Right ventricle myocardium superior (tissue), 1 donor: ENCODE measurements around the gene RIPPLY3. TPM values are rescaled to one million over a fixed set of nuclear protein-coding genes. Genes with fewer than 3 reads are reported as not detected.
"Not testable (repeated sequence)": the region's sequence is repeated elsewhere in the genome, so short reads cannot be mapped to it uniquely, and the experiment has no call there.

Experiments used
- ATAC-seq: fragments of 200-7000 bp; cut with Tn5 transposase; one replicate; pipeline ENCODE4 v1.9.1; 2020; ENCODE audit warnings: mild to moderate bottlenecking; ENCODE audit not compliant: poor library complexity
- DNase-seq: peaks from one replicate; pipeline ENCODE4 v3.0.0-alpha.2; 2020
- intact Hi-C: fragments of 100-400 bp; cut with DNase I; formaldehyde crosslinking; loops from one replicate; pipeline ENCODE4 v1.11.2; 2022
- total RNA-seq: library from RNA; stranded (reverse); fragmentation: NEBNext Ultra II Directional; extraction: Animal tissue kit (Norgen Biotek cat#: 25700); gene quantifications from one replicate; pipeline ENCODE4 v1.2.1, GENCODE V29; 2021
- donor health status: DM: no; HTN: yes; CAD: no; lungs with severe emphysema.

Gene RIPPLY3
- total RNA-seq, 1 donor from 2014 or later: not detected

DNA sequence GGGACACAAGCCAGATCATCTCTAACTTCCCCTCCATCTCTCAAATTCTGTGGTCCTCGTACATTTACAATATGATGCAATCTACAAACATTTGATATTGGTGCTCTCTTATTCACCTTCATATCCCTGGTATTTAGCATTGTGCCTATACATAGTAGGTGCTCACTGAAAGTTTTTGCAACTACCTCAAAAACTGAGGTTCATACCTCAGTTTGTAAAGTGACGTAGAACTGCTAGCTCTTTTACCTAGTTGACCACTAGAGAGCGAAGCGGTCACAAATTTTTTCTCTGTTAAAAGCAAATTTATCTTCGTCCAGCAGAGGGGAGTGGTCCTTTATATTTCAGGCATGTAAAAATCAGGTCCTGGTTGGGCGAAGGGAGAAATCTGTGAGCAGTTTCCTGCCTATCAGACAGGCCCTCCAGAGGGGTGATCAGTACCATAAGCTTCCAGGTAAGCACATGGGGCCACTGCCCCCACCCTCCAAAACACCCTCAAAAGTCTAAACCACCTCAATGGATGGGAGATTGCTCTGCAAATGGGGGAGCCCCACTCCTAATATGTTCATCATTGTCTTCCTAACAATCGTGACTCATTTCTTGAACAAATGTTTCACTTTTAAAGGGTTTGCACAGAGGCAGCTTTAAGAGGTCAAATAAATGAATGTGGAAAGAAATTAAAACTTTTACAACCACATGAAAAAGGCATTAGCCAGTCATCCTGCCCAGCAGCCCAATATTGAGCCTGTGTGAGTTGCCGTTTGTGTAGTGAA lies 29.4 kb upstream of the RIPPLY3 start:
- intact Hi-C loops: no loop called here
- ATAC-seq (peak; percentile 26), DNase-seq (no peak)

DNA sequence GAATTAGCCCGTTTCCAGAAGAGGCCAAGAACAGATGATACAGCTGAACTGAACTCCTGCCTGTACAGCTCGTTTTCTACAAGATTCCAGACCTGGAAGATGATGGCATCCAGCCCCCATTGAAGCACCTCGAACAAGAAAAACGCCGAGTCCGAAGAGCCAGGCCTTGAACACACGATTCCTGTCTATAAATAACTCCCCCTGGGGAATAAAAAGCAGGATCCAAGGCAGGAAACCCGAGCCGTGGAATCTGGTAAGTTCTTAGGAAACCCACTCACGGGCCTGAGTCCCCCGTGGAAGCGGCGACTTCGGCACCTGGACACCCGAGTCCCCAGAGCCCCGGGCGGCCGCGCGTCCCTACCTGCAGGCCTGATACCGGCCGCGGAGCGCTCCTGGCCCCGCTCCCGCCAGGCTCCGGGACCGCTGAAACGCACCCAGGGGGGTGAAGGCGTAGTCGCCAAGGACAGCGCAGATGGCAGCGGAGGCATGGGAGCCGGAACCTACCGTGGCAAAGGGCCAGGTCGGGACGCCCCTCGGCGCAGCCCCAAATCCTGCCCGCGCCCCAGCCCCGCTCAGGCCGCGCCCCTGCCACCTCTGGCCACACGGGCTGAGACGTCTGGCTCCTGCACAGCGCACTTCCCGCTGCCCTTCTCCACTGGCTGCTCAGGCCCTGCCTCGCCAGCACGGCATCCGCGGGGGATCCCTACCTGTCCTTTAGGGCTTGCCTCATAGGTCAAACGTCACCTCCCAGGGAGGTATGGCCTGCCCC lies 26.0 kb upstream of the RIPPLY3 start:
- intact Hi-C loops: no loop called here
- DNase-seq (no peak), ATAC-seq (peak; percentile 91)

DNA sequence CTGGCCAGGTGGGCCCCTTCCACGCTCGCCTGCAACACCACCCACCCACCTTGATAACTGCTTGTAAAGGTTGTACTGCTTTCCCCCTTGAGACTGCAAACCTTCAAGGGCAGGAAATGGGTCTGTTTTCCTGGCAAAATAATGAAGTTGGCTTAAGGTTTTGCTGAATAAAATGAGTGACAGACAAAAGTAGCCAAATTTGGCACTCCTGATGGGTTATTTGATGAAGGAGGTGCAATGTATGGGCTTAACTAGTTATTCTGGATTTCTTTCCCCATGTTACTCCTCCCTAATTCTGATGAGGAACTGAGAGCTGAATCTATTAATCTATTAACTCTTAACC lies 25.5 kb upstream of the RIPPLY3 start:
- intact Hi-C loops: no loop called here
- ATAC-seq (no peak), DNase-seq (no peak)

DNA sequence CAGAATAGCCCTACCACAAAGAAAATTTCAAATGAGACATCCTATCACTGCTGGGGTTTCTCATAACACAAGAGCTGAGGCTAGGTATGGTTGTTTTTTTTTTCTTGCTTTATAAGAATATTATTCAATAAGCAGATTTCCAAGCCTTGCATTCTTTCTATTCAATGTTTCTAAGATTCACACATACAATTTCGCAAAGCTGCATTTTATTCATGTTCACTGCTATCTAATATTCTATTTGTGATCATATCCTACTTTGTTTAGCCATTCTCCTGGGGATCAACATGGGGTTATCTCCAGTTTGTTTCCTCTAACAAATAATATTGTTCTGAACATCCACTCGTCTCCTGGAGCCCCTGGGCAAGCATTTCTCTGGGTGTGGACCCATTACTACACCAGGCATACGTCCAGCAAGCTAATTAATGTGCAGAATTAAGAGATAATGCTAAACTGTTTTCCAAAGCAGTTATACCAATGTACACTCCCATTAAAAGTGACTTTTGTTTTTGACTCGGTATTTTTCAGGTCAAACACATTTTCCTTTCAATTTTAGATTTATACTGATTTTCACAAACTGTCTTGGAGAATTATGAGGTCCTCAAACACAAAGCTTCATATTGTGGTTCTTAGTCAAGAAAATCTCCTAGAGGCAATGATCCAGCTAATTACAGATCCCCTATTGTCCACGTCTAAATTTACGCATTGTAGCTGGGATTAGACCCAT lies 24.4 kb upstream of the RIPPLY3 start:
- ATAC-seq (no peak), DNase-seq (no peak)
- intact Hi-C loops: no loop called here

DNA sequence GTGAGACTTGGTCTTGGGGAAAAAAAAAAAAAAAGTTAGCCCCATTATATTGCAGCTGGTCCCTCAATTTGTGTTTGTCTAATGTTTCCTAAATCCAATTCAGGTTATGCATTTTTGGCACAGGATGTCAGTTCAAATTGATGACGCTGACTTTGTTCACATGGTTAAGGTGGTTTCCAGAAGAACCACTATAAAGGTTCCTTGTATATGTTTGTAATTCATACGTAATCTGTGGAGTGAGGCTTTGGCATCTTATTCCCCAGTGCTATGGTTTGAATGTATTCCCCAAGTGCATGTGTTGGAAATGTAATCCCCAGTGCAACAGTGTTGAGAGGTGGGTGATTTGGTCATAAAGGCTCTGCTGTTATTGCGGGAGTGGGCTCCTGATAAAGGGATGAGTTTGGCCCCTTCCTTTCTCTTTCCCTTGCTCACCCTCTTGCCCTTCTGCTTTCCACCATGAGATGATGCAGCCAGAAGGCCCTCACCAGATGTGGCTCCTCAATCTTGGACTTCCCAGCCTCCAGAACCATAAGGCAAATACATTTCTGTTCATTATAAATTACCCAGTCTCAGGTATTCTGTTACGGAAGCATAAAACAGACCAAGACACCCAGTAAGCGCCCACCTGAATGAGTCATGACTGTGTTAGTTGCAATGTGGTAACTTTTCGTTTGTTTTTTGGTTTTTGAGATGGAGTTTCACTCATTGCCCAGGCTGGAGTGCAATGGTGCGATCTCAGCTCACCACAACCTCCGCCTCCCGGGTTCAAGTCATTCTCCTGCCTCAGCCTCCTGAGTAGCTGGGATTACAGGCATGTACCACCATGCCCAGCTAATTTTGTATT lies 20.5 kb upstream of the RIPPLY3 start:
- DNase-seq (no peak), ATAC-seq (no peak)
- intact Hi-C loops: no loop called here

DNA sequence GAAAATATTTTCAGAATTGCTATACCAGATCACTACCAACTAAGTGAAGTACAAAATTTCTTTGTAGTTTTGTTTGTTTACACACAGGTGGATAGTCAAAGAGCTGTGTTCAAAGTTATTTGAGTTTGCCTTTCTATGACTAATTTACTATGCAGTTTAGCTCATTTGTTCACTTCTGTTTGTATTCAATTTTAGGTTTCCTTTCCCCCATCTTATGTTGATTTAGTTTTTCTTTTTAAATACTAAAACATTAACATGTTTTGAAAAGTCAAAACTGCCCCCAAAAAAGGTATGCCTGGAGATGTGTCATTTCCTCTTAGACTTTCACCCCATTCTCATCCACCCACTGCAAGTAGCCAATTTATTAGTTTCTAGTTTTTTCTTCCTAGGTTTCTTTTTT lies 18.7 kb upstream of the RIPPLY3 start:
- ATAC-seq (no peak), DNase-seq (no peak)
- intact Hi-C loops: no loop called here

DNA sequence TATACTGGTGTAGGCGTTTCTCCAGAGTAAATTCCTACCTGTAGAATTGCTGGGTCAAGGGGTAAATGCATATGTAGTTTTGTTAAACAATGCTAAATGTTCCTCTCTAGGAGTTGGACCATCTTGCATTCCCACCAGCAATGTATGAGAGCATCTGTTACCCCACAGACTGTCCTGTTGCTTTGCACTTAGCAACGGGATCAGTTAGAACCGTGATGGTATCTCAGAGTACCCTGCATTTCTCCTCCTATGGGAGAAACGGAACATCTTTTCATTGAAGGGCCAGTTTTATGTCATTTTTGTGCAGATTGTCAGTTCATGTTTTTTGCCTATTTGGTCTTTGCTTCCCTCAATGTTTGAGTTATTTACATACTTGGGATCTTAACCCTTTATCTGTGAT lies 18.0 kb upstream of the RIPPLY3 start:
- ATAC-seq (no peak), DNase-seq (no peak)
- intact Hi-C loops: no loop called here

DNA sequence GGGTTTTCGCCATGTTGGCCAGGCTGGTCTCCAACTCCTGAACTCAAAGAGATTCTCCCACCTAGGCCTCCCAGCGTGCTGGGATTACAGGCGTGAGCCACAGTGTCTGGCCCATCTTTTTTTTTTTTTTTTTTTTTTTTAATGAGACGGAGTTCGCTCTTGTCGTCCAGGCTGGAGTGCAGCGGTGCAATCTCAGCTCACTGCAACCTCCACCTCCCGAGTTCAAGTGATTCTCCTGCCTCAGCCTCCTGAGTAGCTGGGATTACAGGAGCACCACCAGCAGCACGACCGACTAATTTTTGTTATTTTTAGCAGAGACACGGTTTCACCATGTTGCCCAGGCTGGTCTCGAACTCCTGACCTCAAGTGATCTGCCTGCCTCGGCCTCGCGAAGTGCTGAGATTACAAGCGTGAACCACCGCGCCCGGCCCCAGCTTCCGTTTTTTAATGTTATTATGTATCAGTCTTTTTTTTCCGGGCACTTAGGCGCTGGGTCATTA lies 17.3 kb upstream of the RIPPLY3 start:
- DNase-seq, intact Hi-C loops, ATAC-seq: not testable (repeated sequence)

DNA sequence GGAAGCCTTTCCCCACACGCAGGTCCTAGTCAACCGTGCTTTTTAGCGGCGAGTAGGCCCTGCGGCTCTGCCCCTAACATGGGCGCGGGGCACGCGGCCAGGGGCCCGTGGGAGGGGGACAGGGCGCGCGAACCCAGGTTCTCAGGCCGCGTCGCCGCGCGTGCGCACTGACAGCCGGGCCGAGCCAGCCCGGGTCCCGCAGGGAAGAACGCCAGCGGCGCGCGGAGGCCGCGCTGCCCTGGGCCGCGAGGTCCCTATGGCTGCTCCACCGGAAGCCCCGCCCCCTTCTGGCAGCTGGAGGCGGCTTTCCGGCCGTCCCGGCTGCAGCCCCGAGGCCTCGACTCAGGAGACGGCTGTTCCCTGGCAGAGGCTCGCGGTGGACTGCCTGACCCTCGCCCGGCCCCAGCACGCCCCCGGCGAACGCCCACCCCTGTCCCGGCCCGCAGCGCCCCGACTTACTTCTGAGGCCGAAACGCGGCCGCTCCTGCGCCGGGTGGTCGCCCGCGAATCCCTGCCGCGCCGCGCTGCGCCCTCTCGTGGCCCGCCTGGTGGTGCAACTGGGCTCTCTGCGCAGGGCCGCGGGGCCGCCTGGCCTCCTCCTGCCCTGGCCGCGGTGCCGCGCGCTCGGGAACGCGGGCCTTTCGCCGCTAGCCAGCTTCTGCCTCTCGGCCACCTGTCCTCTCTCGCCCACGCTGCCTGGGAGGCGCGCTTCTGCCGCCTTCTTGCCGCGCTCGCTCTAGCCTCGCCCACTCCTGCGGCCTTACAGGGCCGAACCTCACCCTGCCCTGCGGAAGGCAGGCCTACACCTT lies 16.6 kb upstream of the RIPPLY3 start:
- ATAC-seq: peak; percentile 99
- intact Hi-C loops: no loop called here
- DNase-seq: peak; percentile 98

DNA sequence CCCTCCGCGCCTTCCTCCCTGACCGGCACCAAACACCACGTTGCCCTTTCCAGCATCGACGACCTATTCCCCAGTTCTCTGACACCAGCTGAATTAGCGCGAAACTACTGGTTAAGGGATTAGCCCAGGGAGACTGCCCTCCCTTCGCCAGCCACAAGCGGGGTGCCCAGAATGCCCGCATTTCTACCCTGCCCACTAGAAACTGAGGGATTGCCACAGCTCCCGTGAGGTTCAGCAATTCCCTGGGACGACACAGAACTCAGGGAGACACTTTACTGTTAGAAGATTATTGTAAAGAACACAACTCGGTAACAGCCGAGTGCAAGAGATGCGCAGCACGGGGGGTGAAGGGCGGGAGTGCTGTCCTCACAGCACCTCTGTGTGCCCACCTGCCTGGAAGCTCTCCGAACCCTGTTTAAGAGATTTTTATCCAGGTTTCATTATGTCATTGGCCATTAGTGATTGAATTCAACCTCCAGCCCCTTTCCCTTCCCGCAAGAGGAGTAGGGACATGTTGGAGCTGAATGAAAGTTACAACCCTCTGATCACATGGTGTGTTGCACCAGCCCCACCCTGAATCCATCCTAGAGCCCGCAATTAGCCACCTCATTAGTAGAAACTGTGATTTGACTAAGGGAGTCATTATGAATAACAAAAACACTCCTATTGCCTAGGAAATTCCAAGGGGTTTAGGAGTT lies 15.8 kb upstream of the RIPPLY3 start:
- ATAC-seq (no peak), DNase-seq (no peak)
- intact Hi-C loops: no loop called here

DNA sequence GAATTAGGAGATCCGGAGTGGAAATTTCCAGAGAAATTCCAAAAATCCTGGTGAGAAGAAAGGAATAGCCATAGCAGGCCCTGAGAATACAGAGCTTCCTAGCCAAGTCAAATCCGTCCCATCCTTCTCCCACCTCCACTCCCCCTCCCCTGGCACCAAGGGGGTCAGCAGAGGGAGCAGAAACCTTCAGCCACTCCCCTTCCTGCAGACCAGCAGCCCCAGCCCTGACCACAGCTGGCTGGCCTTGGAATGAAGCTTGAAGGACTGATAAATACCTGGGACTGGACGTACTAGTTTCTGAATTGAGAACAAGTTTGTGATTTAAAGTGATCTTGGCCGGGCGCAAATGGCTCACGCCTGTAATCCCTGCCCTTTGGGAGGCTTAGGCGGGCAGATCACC lies 13.8 kb upstream of the RIPPLY3 start:
- DNase-seq (no peak), ATAC-seq (no peak)
- intact Hi-C loops: no loop called here

DNA sequence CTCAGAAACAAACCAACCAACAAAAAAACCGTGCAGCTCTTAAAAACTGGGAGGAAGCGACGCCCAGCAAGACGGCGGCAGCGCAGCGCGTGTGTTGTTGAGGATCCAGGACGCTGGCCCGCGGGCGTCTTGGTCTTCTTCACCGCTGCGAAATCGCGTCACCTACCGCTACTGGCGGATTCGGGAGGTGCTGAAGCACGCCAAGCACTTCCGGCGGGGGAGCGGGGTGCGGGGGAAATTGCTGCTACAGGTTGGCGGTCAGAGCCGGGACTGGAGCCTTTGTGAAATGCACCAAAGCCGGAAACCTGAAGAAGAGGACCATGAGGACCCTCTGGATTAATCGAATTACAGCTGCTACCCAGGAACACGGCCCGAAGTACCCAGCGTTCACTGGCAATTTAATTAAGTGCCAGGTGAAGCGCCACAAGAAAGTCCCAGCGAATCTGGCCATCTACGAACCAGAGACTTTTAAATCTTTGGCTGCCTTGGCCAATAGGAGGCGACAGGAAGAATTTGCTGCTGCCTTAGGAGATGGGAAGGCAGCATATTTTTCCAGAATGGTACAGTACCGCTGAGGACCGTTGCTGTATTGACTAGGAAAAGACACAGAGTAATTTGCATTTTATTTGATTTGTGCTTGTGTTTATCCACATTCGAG lies 11.9 kb upstream of the RIPPLY3 start:
- intact Hi-C loops: no loop called here
- no peak for DNase-seq
- ATAC-seq: no peak

DNA sequence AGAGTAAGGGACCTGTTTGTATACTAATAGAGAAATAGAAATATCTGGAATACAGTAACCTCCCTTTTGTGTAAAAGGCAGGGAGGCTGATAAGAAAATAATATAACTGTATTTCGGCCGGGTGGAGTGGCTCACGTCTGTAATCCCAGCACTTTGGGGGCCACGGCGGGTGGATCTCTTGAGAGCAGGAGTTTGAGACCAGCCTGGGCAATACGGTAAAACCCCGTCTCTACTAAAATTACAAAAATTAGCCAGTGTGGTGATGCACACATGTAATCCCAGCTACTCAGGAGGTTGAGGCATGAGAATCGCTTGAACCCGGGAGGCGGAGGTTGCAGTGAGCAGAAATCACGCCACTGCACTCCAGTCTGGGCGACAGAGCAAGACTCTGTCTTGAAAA lies 11.2 kb upstream of the RIPPLY3 start:
- ATAC-seq, intact Hi-C loops, DNase-seq: not testable (repeated sequence)

DNA sequence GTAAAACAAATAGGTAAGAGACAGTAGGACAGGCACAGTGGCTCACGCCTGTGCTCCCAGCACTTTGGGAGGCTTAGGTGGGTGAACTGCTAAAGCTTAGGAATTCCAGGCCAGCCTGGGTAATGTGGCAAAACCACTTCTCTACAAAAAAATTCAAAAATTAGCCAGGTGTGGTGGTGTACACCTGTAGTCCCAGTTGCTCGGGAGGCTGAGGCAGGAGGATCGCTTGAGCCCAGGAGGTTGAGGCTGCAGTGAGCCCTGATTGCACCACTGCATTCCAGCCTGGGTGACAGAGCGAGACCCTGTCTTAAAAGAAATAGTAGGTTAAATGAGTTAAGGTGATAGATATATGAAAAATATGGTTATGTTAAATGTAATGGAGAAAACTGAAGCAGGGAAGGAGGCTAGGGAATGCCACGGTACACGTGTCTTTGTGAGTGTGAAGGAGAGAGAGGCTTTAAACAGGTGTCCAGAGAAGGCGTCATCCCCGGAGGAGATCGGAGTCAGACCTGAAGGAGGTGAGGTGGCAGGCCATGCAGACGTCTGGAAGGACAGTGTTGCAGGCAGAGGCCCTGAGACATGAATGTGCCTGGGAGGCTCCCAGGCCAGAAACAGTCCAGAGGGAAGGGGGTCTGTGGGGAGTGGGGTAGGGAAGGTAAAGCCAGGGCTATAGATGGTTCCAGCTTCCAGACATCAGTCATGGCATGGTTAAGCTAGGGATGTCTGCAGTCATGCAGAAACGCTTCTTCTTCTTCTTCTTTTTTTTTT lies 7.2 kb upstream of the RIPPLY3 start:
- intact Hi-C loops: no loop called here
- no peak for DNase-seq
- no peak for ATAC-seq

DNA sequence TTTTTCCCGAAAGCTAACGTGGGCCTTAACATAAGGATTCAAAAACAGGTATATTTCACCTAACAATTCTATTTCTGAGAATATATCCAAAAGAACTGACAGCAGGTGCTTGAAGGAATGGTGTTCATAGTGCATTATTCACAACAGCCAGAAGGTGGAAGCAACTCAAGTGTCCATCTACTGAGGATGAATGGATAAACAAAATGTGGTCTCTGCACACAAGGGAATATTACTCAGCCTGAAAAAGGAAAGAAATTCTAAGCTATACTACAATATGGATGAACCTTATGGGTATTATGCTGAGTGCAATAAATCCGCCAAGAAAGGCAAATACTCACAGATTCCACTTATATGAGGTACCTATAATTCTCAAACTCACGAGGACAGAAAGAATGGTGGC lies 6.1 kb upstream of the RIPPLY3 start:
- no peak for DNase-seq
- intact Hi-C loops: no loop called here
- no peak for ATAC-seq

DNA sequence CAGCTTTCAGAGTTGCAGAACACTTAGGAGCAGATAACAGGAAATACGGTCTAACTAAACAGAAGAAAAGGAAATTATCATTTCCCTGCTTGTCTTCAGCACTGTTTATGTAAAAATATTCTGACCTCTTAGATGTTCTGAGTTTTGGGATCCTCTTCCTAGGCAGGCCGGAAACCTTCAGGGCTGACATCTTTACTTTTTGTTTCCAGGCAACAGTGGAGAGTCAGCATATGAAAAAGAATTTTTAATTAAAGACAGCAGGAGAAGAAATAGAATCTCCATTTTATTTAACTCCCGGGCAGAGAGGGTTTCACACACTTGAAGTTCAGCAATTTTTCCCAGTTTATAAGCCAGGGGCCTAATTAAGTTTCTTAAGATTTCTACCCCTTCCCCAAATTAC lies 5.1 kb upstream of the RIPPLY3 start:
- intact Hi-C loops: no loop called here
- DNase-seq: no peak
- no peak for ATAC-seq
